Sigmoid colon (tissue), 4 donors: ENCODE data around the gene APOC1.

Experiments
- EP300 ChIP-seq, 4 donors: sonication (generic); formaldehyde crosslinking; IDR thresholded peaks; one replicate each; pipeline ENCODE4 v1.6.1; 2017; ENCODE audit warnings: antibody characterized with exemption in 4 of 4
- POLR2A ChIP-seq, 2 donors: fragments of 450-650 bp; IDR thresholded peaks; one replicate each; pipeline ENCODE4 v1.6.1; 2016; ENCODE audit warnings: antibody characterized with exemption in 2 of 2, mild to moderate bottlenecking in 2 of 2, moderate library complexity in 2 of 2
- POLR2AphosphoS5 ChIP-seq, 4 donors: sonication (generic); formaldehyde crosslinking; IDR thresholded peaks; one replicate each; pipeline ENCODE4 v1.6.1; 2017; ENCODE audit warnings: antibody characterized with exemption in 4 of 4
- TF ChIP-seq, protein P1 (sequence below), 4 experiments: fragments of 450-650 bp in 3 of 4; fragments of 200-600 bp in 1 of 4; IDR thresholded peaks; one replicate each; pipeline ENCODE4 v1.5.1; 2016 to 2019; ENCODE audit warnings: antibody characterized with exemption in 4 of 4, mild to moderate bottlenecking in 3 of 4, moderate library complexity in 2 of 4

GRCh38 chr19:44900328-44901244 is 13.8 kb upstream of the APOC1 start:
- TF ChIP-seq, protein P1, sequence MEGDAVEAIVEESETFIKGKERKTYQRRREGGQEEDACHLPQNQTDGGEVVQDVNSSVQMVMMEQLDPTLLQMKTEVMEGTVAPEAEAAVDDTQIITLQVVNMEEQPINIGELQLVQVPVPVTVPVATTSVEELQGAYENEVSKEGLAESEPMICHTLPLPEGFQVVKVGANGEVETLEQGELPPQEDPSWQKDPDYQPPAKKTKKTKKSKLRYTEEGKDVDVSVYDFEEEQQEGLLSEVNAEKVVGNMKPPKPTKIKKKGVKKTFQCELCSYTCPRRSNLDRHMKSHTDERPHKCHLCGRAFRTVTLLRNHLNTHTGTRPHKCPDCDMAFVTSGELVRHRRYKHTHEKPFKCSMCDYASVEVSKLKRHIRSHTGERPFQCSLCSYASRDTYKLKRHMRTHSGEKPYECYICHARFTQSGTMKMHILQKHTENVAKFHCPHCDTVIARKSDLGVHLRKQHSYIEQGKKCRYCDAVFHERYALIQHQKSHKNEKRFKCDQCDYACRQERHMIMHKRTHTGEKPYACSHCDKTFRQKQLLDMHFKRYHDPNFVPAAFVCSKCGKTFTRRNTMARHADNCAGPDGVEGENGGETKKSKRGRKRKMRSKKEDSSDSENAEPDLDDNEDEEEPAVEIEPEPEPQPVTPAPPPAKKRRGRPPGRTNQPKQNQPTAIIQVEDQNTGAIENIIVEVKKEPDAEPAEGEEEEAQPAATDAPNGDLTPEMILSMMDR (IDR thresholded peaks at IDR 0.05) = no peak
- TF ChIP-seq POLR2A (IDR thresholded peaks at IDR 0.05) = no peak
- no peak for TF ChIP-seq EP300 (IDR thresholded peaks at IDR 0.05)
- TF ChIP-seq POLR2AphosphoS5 (IDR thresholded peaks at IDR 0.05) = no peak
